Measurements from ENCODE around the gene PRSS38.

Gene PRSS38

DNA sequence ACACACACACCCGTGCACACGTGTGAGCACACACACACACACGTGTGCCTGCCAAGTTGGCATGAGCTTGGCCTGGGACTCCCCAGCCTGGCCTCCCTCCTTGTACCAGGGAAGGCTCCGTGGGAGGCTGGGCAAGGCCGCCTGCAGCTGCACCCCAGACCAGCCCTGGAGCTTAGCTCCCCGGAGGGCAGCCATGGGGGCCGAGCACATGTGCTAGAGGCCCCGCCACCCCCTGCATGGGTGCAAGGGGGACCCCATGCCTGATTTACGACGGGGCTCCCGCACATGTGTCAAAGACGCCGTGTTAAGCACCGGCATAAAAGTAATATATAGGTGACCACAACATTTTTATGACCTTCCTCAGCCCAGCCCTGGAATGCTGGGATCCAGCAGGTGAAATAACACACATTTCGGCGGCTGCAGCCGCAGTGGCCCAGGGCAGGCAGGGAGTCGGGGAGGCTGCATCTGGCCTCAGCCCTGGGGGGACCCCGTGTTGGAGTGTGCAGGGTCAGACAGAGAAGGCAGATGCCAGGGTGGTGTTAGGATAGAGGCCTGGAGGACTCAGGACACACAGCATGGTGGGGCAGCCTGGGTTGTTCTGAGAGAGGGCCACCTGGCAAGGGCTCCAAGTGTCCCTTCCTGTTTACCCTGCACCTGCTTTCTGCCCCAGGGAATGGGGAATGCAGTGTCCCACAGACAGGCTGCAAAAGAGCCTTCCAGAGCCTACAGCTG is 75.9 kb downstream of the PRSS38 start:
- no peak for TF ChIP-seq CTCF (IDR thresholded peaks at IDR 0.05; ENCODE audit: insufficient read depth, missing control alignments)
- DNase-seq (ENCODE audit: insufficient read length, low spot score), result no peak
- no peak for FAIRE-seq

- FAIRE-seq (no peak), DNase-seq (ENCODE audit: insufficient read length, low spot score) (no peak)
- TF ChIP-seq CTCF (IDR thresholded peaks at IDR 0.05; ENCODE audit: insufficient read depth, missing control alignments), result no peak
Measured at GRCh38 chr1:227891955-227892488, 76.5 kb downstream of the PRSS38 start.

- no peak for FAIRE-seq
- no peak for TF ChIP-seq CTCF (IDR thresholded peaks at IDR 0.05; ENCODE audit: insufficient read depth, missing control alignments)
- DNase-seq (ENCODE audit: insufficient read length, low spot score), result no peak
Measured at GRCh38 chr1:227892489-227893299, 77.2 kb downstream of the PRSS38 start.

- no peak for DNase-seq (ENCODE audit: insufficient read length, low spot score)
- FAIRE-seq, result no peak
- no peak for TF ChIP-seq CTCF (IDR thresholded peaks at IDR 0.05; ENCODE audit: insufficient read depth, missing control alignments)
Measured at GRCh38 chr1:227893300-227893948, 77.9 kb downstream of the PRSS38 start.

DNA sequence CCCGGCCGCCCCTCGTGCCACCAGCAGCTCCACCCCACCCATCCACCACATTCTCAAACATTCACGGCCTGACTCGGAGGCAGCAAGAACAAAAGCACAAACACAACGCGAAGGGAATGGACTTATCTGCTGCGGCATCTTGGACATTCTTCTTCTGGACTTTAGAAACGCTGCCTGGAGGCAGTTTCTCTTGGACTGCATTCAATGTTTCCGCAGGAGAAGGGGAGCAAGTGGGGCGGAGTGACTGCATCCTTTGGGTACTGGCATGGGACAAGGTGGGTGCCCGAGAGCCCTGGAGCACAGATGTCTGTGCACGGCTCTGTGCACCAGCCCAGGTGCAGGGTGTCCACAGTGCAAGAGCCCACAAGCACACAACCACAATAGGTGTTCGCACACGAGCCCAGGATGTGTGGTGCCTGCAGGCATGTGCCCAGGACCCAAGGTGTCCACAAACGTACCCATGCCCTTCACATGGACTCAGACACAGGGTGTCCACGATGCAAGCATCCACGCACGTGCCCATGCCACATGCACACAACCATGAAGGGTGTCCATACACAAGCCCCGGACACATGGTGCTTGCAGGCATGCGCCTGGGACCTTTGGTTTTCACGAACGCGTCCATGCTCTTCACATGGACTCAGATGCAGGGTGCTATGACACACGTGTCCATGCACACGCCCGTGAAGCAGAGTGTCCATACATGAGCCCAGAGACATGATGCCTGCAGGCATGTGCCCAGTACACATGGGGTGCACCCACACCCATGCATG is 78.7 kb downstream of the PRSS38 start:
- DNase-seq (ENCODE audit: insufficient read length, low spot score), result no peak
- no peak for FAIRE-seq
- TF ChIP-seq CTCF (IDR thresholded peaks at IDR 0.05; ENCODE audit: insufficient read depth, missing control alignments), result no peak

GRCh38 chr1:227894831-227895451 is 79.5 kb downstream of the PRSS38 start:
- no peak for DNase-seq (ENCODE audit: insufficient read length, low spot score)
- FAIRE-seq, result no peak
- TF ChIP-seq CTCF (IDR thresholded peaks at IDR 0.05; ENCODE audit: insufficient read depth, missing control alignments), result no peak
